DMS 273 treated with DMSO at 0.1 percent for 48 hours (cell line): ENCODE data around the gene NELL1.

ENCODE experiments used
- DNase-seq: peaks from one replicate; lab custom pipeline; 2025; lab: John Stamatoyannopoulos, UW

The NELL1 gene

DNA sequence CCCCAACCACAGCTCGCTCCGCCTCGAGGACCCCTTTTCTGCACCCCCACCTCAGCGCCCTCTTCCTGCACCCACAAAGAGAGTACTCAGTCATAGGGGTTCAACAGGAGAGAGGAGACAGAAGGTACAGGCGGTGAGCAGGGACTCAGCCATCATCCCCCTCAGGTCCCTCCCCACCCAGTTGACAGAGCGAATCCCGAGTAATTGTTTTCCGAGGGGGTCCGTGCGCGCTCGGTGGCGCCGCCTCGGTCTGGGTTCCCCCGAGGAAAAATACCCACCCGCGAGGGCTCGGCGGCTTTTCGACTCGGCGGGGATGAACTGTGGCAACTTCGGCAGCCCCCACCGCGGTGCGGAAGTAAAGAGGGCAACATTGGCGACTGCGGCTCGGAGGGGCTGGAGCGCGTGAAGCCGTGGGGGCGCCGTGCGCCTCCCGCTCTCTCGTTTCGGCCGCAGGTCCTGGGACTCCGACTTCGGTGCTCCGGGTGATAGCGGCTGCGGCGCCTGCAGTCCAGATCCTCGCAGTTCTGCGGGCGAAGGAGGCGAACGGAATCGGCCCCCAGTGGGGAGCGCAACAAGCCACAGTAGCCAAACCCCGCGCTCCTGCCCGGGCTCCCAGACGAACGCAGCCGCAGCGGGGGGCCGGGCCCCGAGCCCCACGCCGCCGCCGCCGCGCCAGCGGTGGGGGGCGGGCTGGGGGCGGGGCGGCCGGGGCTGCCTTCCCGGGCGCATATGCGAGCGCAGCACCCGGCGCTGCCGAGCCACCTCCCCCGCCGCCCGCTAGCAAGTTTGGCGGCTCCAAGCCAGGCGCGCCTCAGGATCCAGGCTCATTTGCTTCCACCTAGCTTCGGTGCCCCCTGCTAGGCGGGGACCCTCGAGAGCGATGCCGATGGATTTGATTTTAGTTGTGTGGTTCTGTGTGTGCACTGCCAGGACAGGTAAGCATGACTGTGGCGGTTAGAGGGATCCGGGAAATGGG is at the start of gene NELL1:
TSS of gene NELL1 (plus strand) at position 743 of the 976 bp plus-strand sequence.
- no peak for DNase-seq

DNA sequence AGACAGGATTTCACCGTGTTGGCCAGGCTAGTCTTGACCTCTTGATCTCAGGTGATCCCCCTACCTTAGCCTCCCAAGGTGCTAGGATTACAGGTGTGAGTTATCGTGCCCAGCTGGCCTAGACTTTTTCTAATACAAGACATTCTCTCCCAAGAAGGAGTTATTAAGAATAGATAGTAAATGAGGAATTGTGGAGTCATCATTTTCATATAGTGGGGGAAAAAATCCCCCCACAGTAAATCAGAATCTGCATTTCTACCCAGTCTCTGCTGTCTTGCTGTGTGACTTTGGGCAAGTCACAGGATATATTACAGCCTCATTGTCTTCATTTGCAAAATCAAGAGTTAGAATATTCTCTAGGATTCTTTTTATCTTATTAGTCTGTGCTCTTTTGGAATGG is 48.4 kb upstream of the NELL1 start:
- no peak for DNase-seq

DNA sequence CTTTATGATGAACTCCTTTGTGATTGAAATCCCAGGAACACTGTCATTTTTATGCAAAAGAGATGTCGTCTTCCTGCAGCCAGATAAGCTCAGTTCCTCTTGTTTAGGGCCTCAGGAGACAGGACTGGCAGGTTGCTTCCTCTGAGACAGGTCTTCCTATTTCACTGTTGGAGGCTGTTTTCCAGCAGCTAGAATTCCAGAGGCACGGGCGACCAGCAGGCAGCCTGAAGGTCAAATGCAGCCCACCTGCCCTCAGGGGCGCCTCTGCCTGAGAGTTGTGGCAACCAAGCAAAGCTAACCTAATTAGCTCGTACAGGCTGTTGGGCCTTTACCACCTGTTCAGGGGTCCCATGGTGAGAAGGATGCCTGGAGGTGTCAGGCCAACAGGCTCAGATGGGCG is 47.7 kb upstream of the NELL1 start:
- DNase-seq = no peak

DNA sequence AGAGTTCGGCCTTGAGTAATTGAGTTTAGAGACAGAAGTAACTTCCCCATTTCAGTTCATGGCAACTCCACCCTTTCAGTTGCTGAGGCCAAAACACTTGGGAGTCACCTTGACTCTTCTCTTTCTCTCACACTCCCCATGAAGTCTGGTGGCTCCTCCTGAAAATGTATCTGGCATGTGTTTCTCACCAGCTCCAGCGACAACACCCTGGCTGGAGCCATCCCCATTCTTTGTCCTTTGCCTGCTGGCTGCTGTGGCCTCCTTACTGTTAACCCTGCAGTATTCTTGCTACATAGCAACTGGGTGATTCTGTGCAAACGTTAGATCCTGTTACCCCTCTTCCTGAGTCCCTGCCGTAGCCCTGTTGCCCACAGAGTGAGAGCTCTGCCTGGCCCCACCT is 46.1 kb upstream of the NELL1 start:
- no peak for DNase-seq

DNA sequence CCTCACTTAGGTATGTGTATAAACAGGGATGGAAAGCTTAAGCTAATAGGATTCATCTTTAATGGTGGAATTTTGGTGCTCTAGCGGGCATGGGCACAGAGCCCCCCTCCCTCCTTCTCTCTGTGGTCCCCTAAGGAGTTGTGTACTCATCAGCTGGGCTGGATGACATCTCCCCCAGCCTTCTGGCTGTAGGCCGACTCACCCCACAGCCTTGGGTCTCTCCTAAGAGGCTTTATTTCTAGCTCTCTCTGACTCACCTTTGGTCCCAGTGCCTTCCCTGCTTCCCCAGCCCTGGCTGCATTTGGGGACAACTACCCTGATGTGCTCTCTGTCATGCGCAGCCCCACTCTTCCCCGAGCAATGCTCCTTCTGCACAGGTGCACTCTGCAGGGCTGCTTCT is 43.1 kb upstream of the NELL1 start:
- no peak for DNase-seq

DNA sequence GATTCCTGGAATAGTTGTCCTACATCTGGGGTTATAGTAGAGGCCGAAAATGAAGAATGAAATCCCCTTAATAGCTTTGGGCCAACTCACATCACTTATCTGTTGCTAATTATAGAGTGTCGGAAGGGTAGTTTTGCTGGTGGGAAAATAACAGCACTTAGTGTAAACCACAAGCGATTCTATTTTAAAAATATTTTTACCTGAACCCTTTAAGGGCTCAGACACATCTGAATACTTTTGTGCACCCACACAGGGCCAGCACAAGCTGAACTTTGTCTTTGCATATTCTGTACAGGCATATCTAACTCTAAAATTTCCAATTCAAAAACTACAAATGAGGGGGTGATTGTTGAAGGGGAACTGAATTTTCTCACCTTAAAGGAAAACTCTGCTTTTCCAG is 42.4 kb upstream of the NELL1 start:
- DNase-seq = no peak

DNA sequence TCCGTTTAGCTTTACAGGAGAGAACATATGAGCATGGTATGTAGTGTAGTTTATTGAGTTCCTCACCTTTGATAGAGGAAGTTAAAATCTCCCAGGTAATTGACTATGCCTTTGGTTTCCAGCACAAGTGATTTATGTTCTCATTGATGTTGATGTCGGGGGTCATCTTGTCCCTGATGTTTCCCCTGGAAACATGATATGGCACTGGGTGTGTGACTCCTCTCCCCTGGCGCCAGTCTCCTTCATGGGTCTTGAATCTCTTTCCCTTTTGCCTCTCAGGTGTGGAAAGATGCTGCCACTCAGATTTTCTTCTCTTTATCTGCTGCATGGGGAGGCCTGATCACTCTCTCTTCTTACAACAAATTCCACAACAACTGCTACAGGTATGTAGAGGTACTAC is 41.7 kb upstream of the NELL1 start:
- no peak for DNase-seq

DNA sequence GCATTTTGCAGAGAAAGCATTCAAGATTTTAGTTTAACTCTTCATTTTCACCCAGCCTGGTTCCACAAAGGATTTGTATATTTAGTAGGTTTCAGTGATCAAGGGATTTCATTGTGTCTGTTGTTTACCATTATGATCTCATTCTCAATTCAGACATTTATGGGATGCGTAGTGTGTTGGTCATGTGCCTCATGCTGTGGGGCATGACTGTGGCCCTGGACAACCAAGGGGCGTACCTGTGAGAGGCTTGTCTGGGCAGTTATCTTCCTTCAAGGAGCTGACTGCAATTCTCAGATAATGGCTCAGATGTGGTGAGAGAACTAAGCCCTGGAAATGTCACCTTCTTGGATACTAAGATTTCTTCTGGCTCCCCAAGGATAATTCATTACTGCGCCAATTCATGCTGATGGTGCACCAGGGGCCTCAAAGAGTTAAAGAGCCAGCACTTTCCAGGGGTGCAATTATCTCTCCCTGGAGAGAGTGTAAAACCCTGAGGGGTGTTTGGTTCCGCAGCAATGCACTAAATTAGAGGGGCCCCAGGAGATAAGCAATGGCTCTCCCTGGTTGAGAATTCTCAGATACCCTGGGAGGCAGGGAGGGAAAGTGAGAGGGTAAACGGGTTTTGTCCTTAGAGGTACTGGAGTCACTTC is 37.7 kb upstream of the NELL1 start:
- DNase-seq = no peak

DNA sequence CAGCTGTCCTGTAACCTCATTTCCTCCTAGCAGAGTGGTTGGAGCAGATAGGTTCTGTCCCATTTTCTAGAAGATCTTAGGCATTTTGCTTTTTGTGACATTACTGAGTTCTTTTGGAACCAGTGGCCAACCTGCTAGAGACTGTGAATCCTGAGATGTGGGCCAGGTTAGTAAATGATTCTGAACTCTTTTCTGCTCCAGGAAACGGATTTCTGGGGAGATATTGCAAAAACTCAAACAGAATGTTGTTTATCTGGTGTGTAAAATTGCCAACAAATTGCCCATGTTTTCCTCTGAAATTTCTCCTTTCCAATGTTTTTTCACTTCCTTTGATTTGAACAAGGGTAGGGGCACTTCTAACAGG is 37.2 kb upstream of the NELL1 start:
- no peak for DNase-seq

DNA sequence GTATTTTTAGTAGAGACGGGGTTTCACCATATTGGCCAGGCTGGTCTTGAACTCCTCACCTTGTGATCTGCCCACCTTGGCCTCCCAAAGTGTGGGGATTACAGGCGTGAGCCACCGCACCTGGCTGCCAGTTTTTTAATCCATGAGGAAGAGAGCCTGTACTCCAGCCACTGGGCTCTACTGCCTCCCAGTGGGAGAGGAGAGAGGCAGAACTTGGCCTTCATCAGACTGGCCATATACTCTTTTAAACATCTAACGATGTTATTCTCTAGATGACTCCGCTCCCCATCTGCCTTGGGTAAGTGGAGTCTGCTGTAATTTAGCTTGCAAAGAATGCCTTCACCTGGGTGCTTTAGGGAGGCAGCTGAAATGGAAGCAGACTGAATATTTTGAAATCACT is 35.3 kb upstream of the NELL1 start:
- DNase-seq = no peak

DNA sequence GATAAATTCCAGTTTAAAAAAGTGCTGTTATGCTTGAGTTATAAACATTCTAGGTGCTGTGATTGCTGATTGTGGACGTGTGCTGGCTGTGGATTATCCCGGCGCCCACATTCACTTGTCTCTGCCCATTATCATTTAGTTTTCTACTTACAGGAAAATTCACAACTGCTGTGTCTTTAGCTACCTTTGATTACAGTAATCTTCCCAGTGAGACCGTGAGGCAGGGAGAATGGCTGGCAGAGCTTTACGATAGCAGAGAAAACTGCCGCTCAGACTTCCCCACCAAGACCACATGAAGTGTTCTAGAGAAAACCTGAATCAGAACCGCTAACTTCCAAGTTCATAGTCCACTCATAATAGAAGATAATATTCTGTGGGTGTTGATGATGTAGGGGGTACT is 34.6 kb upstream of the NELL1 start:
- DNase-seq = no peak

DNA sequence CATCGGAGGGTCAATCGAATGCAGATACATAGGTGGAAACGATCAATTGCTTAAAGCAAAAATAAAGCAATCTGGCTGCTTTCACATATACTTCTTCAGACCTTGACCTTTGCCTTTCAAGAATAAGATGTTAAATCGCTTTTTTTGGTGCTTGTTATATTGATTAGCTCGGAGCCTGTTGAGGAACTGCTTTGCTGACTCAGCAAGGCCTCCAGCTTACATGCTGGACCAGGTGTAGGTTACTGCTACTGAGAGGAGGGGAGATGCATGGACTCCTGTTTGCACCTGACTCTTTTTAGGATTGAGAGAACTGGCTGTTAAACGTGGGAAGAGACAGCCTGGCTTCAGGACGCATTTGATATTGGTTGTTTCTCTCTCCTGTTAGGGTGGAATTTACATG is 31.3 kb upstream of the NELL1 start:
- DNase-seq = no peak

DNA sequence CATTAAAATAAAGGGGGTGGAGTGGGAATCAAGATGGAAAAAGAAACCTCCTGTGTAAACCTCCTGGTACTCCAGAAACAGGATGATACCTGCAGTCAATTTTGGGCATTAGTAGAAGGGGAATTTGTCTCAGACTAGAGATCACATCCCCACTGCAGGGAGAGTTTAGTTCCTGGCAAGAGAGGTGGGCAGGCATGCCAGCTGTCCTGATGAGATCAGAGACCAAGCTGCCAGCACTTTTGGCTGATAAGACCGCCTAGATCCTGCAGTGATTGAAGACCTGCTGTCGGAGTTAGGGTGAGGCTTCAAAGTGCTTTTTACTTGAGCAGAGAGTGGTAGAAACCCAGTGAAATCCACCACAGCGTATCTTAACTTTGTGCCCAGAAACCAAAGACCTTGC is 29.7 kb upstream of the NELL1 start:
- peak; percentile 38 for DNase-seq

DNA sequence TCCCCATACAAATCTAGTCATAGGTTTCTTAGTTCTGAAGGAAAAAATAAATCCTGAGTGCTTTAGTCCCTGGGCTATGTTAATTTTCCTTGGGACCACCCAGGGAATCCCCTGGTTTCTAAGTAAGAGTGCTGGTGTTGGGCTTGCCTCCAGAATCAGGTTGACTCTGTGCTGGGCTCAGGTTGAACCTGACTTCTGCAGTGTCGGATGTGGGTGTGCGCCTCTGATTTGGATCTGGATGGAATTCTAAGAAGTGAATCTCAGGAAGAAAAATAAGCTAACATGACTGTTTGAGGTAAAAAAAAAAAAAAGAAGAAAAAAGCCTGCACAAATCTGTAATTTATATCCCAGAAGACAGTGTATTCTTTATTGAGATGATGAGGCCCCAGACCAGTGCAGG is 29.0 kb upstream of the NELL1 start:
- DNase-seq = no peak

DNA sequence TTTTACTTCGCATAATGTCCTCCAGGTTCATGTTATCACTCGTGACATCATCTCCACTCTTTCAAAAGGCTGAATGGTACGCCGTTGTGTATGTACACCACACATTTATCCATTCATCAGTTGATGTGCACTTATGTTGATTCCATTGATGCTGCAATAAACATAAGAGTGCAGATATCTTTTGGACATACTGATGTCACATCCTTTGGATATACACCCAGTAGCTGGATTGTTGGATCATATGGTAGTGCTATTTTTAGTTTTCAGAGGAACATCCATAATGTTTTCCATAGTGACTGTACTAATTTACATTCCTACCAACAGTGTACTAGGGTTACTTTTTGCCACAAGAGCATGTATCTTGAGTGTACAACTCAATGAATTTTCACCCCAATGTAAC is 25.0 kb upstream of the NELL1 start:
- DNase-seq = no peak

DNA sequence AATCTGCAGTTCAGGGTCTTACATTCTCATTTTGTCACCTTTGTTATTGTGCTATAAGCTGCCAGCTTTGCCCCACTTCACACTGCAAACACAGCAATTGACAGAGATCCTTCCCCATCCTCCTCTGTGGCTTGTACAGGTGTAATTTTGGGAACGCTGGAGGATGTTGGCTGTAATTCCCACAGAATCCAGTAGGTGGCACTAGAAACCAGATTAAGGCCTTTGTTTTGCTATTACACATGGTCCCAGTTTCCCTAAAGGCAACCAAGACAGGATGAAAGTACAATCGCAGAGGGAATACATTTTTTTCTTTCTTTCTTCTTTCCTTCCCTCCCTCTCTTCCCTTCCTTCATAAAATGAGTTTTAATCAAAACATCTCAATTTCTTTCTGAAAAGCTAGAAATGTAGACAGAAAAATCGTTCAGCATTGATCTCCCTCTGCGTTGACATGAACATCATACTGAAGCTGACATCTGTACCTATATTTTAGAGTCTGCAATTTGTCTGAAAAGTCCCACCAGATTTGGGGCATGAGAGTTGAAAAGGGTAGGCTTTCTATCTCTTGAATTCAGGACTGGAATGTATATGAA is 21.3 kb upstream of the NELL1 start:
- peak; percentile 5 for DNase-seq

DNA sequence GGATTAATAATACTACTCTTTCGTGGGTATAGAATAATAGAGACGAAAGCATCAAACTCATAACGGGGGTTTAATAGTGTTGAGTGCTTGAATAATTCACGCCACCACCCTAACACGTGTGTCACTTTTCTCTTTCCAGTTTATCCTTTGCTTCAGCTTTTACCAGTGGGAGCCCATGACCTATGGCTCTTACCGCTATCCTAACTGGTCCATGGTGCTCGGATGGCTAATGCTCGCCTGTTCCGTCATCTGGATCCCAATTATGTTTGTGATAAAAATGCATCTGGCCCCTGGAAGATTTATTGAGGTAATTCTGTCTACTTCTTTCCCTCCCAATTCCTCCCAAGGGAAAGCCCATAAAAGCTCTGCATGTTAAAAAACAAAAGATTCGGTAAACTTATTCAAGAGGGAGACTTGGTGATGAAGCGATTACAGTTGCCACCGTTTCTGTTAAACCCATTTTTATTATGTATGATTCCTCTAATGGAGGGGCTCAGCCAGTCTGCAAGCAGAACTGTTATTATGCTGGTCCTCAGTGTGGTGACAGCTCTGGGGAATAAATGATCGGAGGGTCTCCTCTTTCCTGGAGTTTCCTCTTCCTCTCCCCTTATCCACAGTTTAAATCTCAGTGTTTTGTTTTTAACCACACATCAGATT is 17.1 kb upstream of the NELL1 start:
- DNase-seq = no peak

DNA sequence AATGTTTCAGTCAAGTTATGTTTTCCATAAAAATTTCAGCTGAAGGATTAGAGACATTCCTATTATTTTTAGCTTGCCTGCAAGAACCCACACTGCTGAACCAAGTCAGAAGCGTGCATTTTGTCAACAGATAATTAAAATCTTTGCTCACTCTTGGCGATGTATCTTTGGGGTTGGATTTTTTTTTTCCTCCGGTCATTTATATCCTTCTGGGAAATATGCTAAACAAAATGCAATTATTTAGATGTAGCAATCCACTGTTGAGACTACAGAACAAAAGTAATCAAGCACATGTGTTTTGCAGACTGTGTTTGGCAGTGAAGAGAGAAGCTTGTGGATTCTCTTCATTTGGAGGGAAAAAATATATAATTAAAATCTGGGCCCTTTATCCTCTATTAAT is 15.3 kb upstream of the NELL1 start:
- DNase-seq = no peak

DNA sequence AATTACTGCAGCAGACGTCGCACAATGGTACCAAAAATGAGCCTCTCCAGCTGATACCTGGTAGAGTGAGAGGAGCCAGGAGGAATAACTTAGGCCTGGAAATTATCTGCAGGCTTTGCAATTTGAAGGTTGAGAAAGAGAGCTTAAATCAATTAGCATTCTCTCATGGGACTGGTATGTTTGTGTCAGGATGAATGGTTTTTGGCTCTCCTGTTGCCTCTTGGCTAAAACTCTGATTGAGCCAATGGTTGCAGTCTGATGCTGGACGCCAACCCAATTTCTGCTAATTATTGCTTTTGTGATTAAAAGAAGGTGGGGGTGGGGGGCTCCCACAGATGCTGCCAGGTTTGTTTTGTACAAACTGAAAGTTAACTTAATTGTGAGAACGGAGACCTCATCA is 12.5 kb upstream of the NELL1 start:
- DNase-seq = no peak

DNA sequence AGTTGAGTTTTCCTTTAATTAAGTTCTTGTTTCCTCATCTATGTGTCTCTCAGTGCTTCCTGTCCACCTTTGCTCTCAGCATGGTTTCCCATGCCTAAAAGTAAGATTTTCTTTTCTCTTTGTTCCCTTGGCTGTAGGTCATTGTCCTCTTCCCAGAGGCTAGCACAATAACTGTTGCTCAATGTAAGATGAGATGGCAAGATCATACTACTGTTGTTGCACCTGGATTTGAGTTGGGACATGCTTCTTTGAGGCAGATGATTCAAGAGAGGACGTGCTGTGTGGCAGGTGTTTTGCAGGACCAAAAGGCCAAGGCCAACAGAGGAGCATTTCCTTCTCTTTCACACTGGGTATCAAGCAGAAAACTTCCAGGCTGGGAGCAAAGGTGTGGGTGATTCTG is 11.3 kb upstream of the NELL1 start:
- no peak for DNase-seq

DNA sequence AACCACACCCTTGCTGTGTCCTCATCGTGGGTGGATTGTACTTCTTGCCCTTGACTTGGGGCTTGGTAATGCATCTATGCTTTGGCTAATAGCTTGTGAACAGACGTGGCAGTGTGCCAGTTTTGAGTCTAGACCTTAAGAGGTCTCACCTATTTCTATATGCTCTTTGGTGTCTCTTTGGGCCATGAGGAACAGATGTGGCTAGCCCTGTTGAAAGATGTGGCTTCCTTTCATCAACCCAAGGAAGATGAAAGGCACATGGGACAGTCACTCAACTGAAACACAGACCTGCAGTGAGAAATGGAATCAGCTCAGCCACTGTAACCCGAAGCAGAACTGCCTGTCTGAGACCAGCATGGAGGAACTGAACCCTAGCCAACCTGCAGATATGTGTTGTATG is 7.9 kb upstream of the NELL1 start:
- DNase-seq = no peak

DNA sequence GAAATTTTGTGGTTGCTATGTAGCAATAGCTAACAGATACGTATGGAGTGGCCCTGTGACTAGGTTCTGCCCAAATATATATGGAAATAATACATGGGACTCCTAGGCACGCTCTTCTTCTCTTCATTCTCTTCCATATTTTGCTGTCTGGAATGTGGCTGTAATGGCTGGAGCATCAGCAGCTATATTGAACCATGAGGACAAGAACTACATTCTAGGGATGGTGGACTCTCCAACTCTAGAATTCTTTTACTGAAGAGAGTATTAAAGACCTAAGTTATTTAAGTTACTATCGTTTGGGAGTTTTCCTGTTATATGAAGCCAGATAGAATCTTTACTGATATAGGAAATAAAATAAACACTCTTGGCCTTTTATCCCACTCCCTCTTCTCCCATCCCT is 7.5 kb upstream of the NELL1 start:
- no peak for DNase-seq
